B cell (primary cell): ENCODE data around the gene NCOR1. TPM values are rescaled to one million over a fixed set of nuclear protein-coding genes. Genes with fewer than 3 reads are reported as not detected.

ENCODE experiments used
- ATAC-seq: fragments of 200-7000 bp; cut with Tn5 transposase; one replicate; pipeline ENCODE4 v1.10.0; 2021; ENCODE audit warnings: low read depth, mild to moderate bottlenecking, moderate number of reproducible peaks, moderate library complexity
- CTCF ChIA-PET: fragments of 350-600 bp; sonication (Branson Sonifier 250); formaldehyde crosslinking; loops from one replicate; lab custom pipeline; 2021; ENCODE audit warnings: antibody characterized with exemption, inconsistent platforms; lab: Charles Lee
- POLR2A ChIA-PET: fragments of 350-600 bp; sonication (Branson Sonifier 250); formaldehyde crosslinking; loops from one replicate; lab custom pipeline; 2021; ENCODE audit warnings: antibody characterized with exemption; lab: Charles Lee
- DNase-seq: peaks from one replicate; pipeline ENCODE4 v3.0.0; 2013
- H2AFZ ChIP-seq: 2 replicates; pipeline ENCODE4 v1.6.1; 2012; ENCODE audit warnings: mild to moderate bottlenecking, low read depth, low read length; ENCODE audit not compliant: insufficient read depth, poor library complexity, severe bottlenecking
- H3K27ac ChIP-seq, 2 donors: 1 replicate in 1 of 2; 2 replicates in 1 of 2; pipeline ENCODE4 v1.5.1; 2012 to 2013; ENCODE audit warnings: low read length in 2 of 2, mild to moderate bottlenecking in 2 of 2, moderate library complexity in 1 of 2
- H3K27me3 ChIP-seq, 4 experiments: fragments of 200-600 bp in 1 of 4; sonication (generic) in 1 of 4; replicated peaks in 1 of 4; 1 replicate in 2 of 4; 2 replicates in 2 of 4; pipeline versions ENCODE4 v1.6.1 to v1.7.0; 2013 to 2016; ENCODE audit warnings: low read length in 3 of 4, mild to moderate bottlenecking in 2 of 4, mixed read lengths in 1 of 4, moderate library complexity in 1 of 4; ENCODE audit not compliant: insufficient read depth in 4 of 4, control insufficient read depth in 3 of 4; ENCODE audit errors: control extremely low read depth in 1 of 4
- H3K36me3 ChIP-seq, 2 experiments: replicated peaks in 1 of 2; 1 replicate in 1 of 2; 2 replicates in 1 of 2; pipeline versions ENCODE4 v1.6.1 to v1.7.1; 2013; ENCODE audit warnings: low read length in 1 of 2; ENCODE audit not compliant: insufficient read depth in 2 of 2, control insufficient read depth in 1 of 2; ENCODE audit errors: control extremely low read depth in 1 of 2, extremely low read depth in 1 of 2
- H3K4me1 ChIP-seq, 2 donors: fragments of 200-600 bp in 1 of 2; sonication (generic) in 1 of 2; 1 replicate in 1 of 2; 2 replicates in 1 of 2; pipeline versions ENCODE4 v1.5.1 to v1.6.1; 2013 to 2017; ENCODE audit warnings: low read length in 2 of 2; ENCODE audit not compliant: control insufficient read depth in 2 of 2, insufficient read depth in 2 of 2
- H3K4me2 ChIP-seq: replicated peaks from 2 replicates; pipeline ENCODE3; 2012; ENCODE audit warnings: mild to moderate bottlenecking, low read depth, low read length; ENCODE audit not compliant: poor library complexity, severe bottlenecking
- H3K4me3 ChIP-seq, 5 experiments: fragments of 200-600 bp in 1 of 5; sonication (generic) in 1 of 5; 1 replicate in 3 of 5; 2 replicates in 2 of 5; pipeline versions ENCODE4 v1.5.1 to v1.7.0; 2011 to 2016; ENCODE audit warnings: low read length in 4 of 5, mild to moderate bottlenecking in 4 of 5, low read depth in 2 of 5, control low read depth in 1 of 5, moderate library complexity in 1 of 5; ENCODE audit not compliant: insufficient read depth in 1 of 5; ENCODE audit errors: control extremely low read depth in 1 of 5, extremely low read depth in 1 of 5
- H3K79me2 ChIP-seq: fragments of 200-600 bp; sonication (generic); one replicate; pipeline ENCODE4 v1.6.0; 2016; ENCODE audit warnings: low read length; ENCODE audit not compliant: control insufficient read depth, insufficient read depth
- H3K9ac ChIP-seq: fragments of 200-600 bp; sonication (generic); 2 replicates; pipeline ENCODE4 v1.6.1; 2017; ENCODE audit warnings: mild to moderate bottlenecking, low read length, moderate library complexity
- H3K9me3 ChIP-seq, 3 donors: one replicate each; pipeline versions ENCODE4 v1.6.1 to v1.7.1; 2013; ENCODE audit warnings: low read length in 2 of 3; ENCODE audit not compliant: control insufficient read depth in 2 of 3, insufficient read depth in 1 of 3; ENCODE audit errors: control extremely low read depth in 1 of 3
- H4K20me1 ChIP-seq: 2 replicates; pipeline ENCODE4 v1.6.0; 2012; ENCODE audit warnings: mild to moderate bottlenecking, low read length; ENCODE audit not compliant: insufficient read depth, control insufficient read depth, poor library complexity, severe bottlenecking
- H3K27ac Mint-ChIP-seq: one replicate; pipeline ENCODE4 v1.8.0; 2021; ENCODE audit warnings: mixed read lengths
- H3K27me3 Mint-ChIP-seq: one replicate; pipeline ENCODE4 v1.8.0; 2021; ENCODE audit warnings: mixed read lengths
- H3K4me1 Mint-ChIP-seq: one replicate; pipeline ENCODE4 v1.8.0; 2021; ENCODE audit warnings: mixed read lengths
- H3K4me3 Mint-ChIP-seq: one replicate; pipeline ENCODE4 v1.8.0; 2021; ENCODE audit warnings: mixed read lengths
- H3K9me3 Mint-ChIP-seq: one replicate; pipeline ENCODE4 v1.8.0; 2022; ENCODE audit warnings: mixed read lengths; ENCODE audit not compliant: insufficient read depth
- CTCF ChIP-seq: fragments of 200-600 bp; IDR thresholded peaks from one replicate; pipeline ENCODE4 v1.8.0; 2022; ENCODE audit warnings: antibody characterized with exemption, mild to moderate bottlenecking
- EZH2 ChIP-seq: IDR thresholded peaks from 2 replicates; pipeline ENCODE4 v1.6.1; 2012; ENCODE audit warnings: borderline replicate concordance, low read depth, mild to moderate bottlenecking, moderate library complexity, low read length; ENCODE audit not compliant: insufficient read depth, poor library complexity, severe bottlenecking
- WGBS: methylation state at CpG from one replicate; pipeline ENCODE4 v1.1.5; 2013; ENCODE audit warnings: missing lambda C conversion rate; ENCODE audit not compliant: insufficient coverage; 5-methylcytosine and 5-hydroxymethylcytosine counted together
- intact Hi-C: fragments of 100-400 bp; cut with micrococcal nuclease; formaldehyde crosslinking; loops from one replicate; pipeline ENCODE4 v1.10.0; 2022
- polyA plus RNA-seq: library from polyadenylated mRNA; depleted of rRNA; stranded (reverse); fragments of >200 nt; gene quantifications from 2 replicates; pipeline ENCODE4 v1.2.3, GENCODE V29; 2012
- total RNA-seq, 2 donors: library from RNA; stranded (reverse); fragments of 120-200 nt in 1 of 2; gene quantifications; 1 replicate in 1 of 2; 2 replicates in 1 of 2; pipeline versions ENCODE4 v1.2.3 to v1.2.4, GENCODE V29; 2013 to 2022

Gene NCOR1
- total and polyA plus RNA-seq, 2 donors (not counting 1 experiment from before 2014, with no cell fraction given): 46.3 to 217 TPM

- Histone ChIP-seq H3K9me3 (no peaks in the 10 kb centered on the region), H3K27ac (no peak overlapping the region), H4K20me1 (peaks cover 12% of the 10 kb centered on the region), H3K27me3 (no peaks in the 10 kb centered on the region), H3K4me1 (no peaks in the 10 kb centered on the region), H2AFZ (no peak overlapping the region), H3K4me2 (no peak overlapping the region), H3K9ac (no peak overlapping the region), H3K36me3 (peaks cover 4 to 72% of the 10 kb centered on the region in 2 experiments), H3K79me2 (peaks cover 20% of the 10 kb centered on the region), H3K4me3 (no peak overlapping the region)
- Mint-ChIP-seq H3K27ac (no peak overlapping the region), H3K9me3 (no peaks in the 10 kb centered on the region), H3K27me3 (no peaks in the 10 kb centered on the region), H3K4me3 (no peak overlapping the region), H3K4me1 (no peaks in the 10 kb centered on the region)
- ATAC-seq (no peak), DNase-seq (no peak)
- ChIA-PET CTCF (no interaction called here), POLR2A (no interaction called here)
- whole genome bisulfite sequencing: 100% methylated on average over 1 of the region's 4 CpGs
- no peak for TF ChIP-seq EZH2
- intact Hi-C loops: no loop called here
Measured at GRCh38 chr17:16080366-16080765, 135.0 kb downstream of the NCOR1 start.

DNA sequence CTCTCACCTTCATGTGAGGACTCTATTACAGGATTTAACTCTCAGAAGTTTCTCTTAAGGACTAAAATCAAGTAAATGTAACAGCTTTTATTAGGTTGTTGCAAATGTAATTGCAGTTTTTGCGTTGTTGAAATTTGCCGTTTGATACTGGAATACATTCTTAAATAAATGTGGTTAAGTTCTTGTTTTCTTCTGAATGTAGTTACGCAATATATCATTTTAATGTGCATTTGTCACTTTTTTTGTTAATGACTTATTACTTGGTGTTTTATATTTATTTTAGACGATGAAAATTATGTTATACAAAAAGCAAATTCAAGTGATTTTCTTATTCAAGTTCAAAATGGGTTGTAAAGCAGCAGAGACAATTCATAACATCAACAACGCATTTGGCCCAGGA is 139.4 kb downstream of the NCOR1 start:
- Histone ChIP-seq H3K27me3 (no peaks in the 10 kb centered on the region), H3K36me3 (peaks cover 5 to 83% of the 10 kb centered on the region in 2 experiments), H3K4me2 (no peak overlapping the region), H3K27ac (no peak overlapping the region), H4K20me1 (no peaks in the 10 kb centered on the region), H3K4me3 (no peak overlapping the region), H3K9ac (no peak overlapping the region), H3K79me2 (peaks cover 5% of the 10 kb centered on the region), H3K9me3 (no peaks in the 10 kb centered on the region), H2AFZ (no peak overlapping the region), H3K4me1 (no peaks in the 10 kb centered on the region)
- WGBS: no CpG with 5 or more reads among the region's 5 CpGs
- no peak for DNase-seq
- intact Hi-C loops: no loop called here
- Mint-ChIP-seq H3K9me3 (no peaks in the 10 kb centered on the region), H3K4me1 (no peaks in the 10 kb centered on the region), H3K27me3 (no peaks in the 10 kb centered on the region), H3K27ac (no peak overlapping the region), H3K4me3 (no peak overlapping the region)
- no peak for ATAC-seq
- CTCF ChIA-PET: no interaction called here
- TF ChIP-seq EZH2: no peak
- TF ChIP-seq CTCF: no peak
- POLR2A ChIA-PET: no interaction called here
